D721Med (cell line): Measurements from ENCODE around the gene CNPY3.

Experiments
- DNase-seq: peaks from one replicate; pipeline ENCODE4 v3.0.0; 2011; ENCODE audit warnings: low spot score; ENCODE audit not compliant: insufficient read length
- FAIRE-seq: peaks from 2 replicates; lab custom pipeline; 2011; peaks lifted over from hg19 to GRCh38; lab: Jason Lieb, UNC
- TF ChIP-seq, protein P1 (sequence below): IDR thresholded peaks from 2 replicates; pipeline ENCODE4 v1.5.1; 2012; ENCODE audit warnings: mild to moderate bottlenecking, control low read depth; ENCODE audit not compliant: insufficient read depth; ENCODE audit errors: missing control alignments

CNPY3 gene

DNA sequence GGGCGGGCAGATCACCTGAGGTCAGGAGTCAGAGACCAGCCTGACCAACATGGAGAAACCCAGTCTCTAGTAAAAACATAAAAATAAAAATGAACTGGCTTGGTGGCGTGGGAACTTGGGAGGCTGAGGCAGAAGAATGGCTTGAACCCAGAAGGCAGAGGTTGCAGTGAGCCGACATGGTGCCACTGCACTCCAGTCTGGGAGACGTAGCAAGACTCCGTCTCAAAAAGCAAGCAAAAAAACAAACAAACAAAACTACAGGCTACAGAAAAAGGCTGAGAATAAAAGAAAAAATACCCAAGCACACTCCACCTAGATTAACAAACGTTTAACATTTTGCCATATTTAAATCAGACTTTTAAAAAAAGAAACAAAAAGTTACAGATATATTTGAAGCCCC lies 7.5 kb upstream of the CNPY3 start:
- TF ChIP-seq, protein P1, sequence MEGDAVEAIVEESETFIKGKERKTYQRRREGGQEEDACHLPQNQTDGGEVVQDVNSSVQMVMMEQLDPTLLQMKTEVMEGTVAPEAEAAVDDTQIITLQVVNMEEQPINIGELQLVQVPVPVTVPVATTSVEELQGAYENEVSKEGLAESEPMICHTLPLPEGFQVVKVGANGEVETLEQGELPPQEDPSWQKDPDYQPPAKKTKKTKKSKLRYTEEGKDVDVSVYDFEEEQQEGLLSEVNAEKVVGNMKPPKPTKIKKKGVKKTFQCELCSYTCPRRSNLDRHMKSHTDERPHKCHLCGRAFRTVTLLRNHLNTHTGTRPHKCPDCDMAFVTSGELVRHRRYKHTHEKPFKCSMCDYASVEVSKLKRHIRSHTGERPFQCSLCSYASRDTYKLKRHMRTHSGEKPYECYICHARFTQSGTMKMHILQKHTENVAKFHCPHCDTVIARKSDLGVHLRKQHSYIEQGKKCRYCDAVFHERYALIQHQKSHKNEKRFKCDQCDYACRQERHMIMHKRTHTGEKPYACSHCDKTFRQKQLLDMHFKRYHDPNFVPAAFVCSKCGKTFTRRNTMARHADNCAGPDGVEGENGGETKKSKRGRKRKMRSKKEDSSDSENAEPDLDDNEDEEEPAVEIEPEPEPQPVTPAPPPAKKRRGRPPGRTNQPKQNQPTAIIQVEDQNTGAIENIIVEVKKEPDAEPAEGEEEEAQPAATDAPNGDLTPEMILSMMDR: no peak
- FAIRE-seq (no peak), DNase-seq (no peak)

DNA sequence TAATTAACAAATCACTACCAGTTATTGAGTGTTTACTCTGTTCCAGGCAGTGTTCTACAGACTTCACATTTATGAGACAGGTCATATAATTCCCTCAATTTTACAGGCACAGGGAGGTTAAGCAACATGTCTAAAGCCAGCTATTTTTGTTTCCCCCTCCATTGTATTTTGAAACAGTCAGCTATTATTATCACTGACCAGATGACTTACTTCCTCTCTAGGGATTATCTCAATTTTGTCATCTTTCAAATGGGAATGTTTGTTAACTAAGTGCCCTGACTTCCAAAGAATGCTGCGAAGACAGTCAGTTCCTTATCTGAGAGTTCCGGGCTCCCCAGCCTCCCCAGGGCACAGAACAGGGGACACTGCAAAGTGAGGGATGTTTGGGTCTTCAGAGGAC lies 5.6 kb upstream of the CNPY3 start:
- no peak for FAIRE-seq
- TF ChIP-seq, protein P1: no peak
- no peak for DNase-seq

DNA sequence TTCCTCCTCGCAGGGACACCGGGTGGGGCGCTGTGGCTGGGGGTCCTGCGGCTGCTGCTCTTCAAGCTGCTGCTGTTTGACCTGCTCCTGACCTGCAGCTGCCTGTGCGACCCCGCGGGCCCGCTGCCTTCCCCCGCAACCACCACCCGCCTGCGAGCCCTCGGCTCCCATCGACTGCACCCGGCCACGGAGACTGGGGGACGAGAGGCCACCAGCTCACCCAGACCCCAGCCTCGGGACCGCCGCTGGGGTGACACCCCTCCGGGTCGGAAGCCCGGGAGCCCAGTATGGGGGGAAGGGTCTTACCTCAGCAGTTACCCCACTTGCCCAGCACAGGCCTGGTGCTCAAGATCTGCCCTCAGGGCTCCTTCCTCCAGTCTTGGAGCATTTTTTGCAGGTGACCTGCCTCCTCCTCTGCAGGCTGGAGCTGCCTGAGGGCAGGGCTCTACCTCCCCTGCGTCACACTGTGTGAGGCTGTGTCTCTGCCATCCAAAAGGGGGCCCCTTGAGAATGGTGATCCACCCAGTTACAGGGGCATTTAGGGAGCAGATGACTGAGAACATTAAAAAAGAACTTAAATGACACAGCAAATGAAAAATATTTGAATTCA lies 3.9 kb upstream of the CNPY3 start:
- DNase-seq: no peak
- FAIRE-seq: no peak
- TF ChIP-seq, protein P1: no peak

DNA sequence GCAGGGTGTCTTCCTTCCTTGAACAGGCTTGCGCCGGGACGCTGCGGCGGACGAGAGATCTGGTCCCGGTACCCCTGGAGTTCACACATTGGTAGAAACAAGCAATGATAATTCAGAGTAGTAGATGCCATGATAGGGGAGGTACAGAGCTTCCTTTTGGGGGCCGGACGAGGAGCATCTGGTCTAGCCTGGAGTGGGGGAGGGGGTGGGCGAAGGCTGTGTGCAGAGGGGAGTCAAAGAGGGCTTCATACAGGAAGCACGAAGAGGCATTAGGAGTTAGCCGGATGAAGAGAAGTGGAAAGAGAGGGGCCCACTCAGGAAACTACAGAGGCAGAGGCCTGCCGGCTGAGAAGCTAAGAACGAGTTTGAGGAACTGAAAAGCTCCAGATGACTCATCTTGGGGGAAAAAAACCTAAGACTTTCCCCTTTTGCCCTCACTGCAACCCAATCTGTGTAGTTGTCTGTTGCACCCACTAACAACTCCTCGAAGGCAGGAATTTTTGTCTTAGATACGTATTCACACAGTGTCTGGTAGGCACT lies 611 bp downstream of the CNPY3 start:
- DNase-seq (no peak), FAIRE-seq (no peak)
- TF ChIP-seq, protein P1: no peak

DNA sequence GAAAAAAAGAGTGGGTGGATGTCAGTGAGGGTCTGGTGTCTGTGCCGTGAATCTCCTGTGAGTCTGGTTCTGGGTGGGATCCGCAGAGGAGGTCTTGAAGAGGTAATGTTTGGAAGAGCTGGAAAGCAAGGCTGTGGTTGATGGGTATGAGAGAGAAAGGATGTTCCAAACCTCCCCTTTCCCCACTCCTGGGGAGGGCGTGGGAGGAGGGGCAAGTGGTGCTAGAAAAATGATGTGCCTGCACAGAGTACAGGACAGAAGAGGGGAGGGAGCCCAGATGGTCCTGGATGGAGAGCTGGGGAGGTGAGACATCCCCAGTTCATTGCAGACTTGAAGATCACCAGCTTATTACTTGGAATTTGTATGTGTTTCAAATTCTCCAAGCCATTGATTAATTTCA lies 3.1 kb downstream of the CNPY3 start:
- DNase-seq (no peak), FAIRE-seq (no peak)
- TF ChIP-seq, protein P1: no peak

DNA sequence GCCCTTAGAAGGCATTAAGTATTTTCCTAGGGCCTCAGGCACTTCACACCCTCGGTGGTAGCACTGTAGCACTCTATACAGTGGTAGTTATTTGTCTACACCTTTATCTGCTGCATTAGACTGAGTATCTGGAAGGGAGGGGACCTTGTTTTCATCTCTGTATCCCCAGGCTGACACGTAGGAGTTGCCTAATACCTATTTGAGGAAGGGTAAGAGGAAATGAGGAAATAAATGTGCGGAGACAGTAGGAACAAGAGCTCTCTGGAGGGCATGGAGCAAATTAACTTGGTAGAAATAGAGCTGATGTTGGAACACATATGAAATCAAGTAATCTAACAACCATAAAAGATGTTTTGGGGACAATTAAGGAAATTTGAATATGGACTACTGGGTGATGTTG lies 3.9 kb downstream of the CNPY3 start:
- no peak for FAIRE-seq
- TF ChIP-seq, protein P1: no peak
- no peak for DNase-seq

DNA sequence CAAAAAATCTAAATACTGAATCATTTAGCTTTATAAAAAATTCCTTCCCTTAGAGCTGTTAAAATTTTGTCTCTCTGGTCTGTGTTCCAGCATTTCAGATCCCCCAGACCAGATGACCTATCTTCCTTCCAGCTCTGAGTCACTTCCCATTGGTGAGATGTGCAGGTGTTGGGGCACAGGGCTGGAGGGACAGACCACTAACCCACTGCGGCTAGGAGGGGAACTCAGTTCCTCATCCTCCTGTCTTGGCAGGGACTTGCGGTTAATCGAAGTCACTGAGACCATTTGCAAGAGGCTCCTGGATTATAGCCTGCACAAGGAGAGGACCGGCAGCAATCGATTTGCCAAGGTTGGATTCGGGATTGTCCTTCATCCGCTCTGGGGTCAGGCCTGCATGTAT lies 6.0 kb downstream of the CNPY3 start:
- TF ChIP-seq, protein P1: no peak
- FAIRE-seq (no peak), DNase-seq (no peak)
